Left lobe of liver (tissue), 2 donors: Measurements from ENCODE around the gene RAB3C. TPM values are rescaled to one million over a fixed set of nuclear protein-coding genes. Genes with fewer than 3 reads are reported as not detected.
A peak's percentile ranks its signal among the peaks of the same experiment; 100 is the strongest.

Experiments used
- ATAC-seq: fragments of 200-7000 bp; cut with Tn5 transposase; one replicate; pipeline ENCODE4 v1.9.1; 2020; ENCODE audit warnings: mild to moderate bottlenecking, moderate library complexity
- DNase-seq: peaks from one replicate; pipeline ENCODE4 v3.0.0-alpha.2; 2020; ENCODE audit warnings: low spot score
- total RNA-seq: library from RNA; stranded (reverse); gene quantifications from one replicate; pipeline ENCODE4 v1.2.1, GENCODE V29; 2021
- donor health status: DM: no; HTN: no; CAD: no; lungs with moderate emphysema.
- donor health status: DM: no; HTN: yes; CAD: no.

The RAB3C gene
- total RNA-seq, 1 donor from 2014 or later: 0.38 TPM

GRCh38 chr5:58763390-58763789 is 180.5 kb downstream of the RAB3C start:
- DNase-seq: no peak
- ATAC-seq: no peak

GRCh38 chr5:58764199-58764598 is 181.3 kb downstream of the RAB3C start:
- ATAC-seq (peak; percentile 53), DNase-seq (no peak)

- DNase-seq (no peak), ATAC-seq (peak; percentile 79)
These were observed 182.2 kb downstream of the RAB3C start for GRCh38 chr5:58765058-58765457.

GRCh38 chr5:58767104-58767503 is 184.2 kb downstream of the RAB3C start:
- DNase-seq: no peak
- no peak for ATAC-seq

- no peak for DNase-seq
These were observed 187.3 kb downstream of the RAB3C start for GRCh38 chr5:58770136-58770535.

GRCh38 chr5:58771796-58772195 is 188.9 kb downstream of the RAB3C start:
- ATAC-seq (no peak), DNase-seq (no peak)

More at GRCh38 chr5:58770136-58770535, 187.3 kb downstream of the RAB3C start:
- ATAC-seq: no peak

- DNase-seq (peak; percentile 74), ATAC-seq (peak; percentile 88)
These were observed 191.0 kb downstream of the RAB3C start for GRCh38 chr5:58773744-58774441.

GRCh38 chr5:58774937-58775336 is 192.1 kb downstream of the RAB3C start:
- DNase-seq (no peak), ATAC-seq (no peak)

- no peak for DNase-seq
- no peak for ATAC-seq
These were observed 192.9 kb downstream of the RAB3C start for GRCh38 chr5:58775701-58776262.

GRCh38 chr5:58776559-58776958 is 193.7 kb downstream of the RAB3C start:
- no peak for ATAC-seq
- no peak for DNase-seq

- ATAC-seq (no peak), DNase-seq (no peak)
These were observed 196.0 kb downstream of the RAB3C start for GRCh38 chr5:58778888-58779287.

- DNase-seq: no peak
- ATAC-seq: no peak
These were observed 203.2 kb downstream of the RAB3C start for GRCh38 chr5:58786035-58786434.

GRCh38 chr5:58786711-58787303 is 203.9 kb downstream of the RAB3C start:
- DNase-seq: no peak
- no peak for ATAC-seq

- no peak for DNase-seq
- ATAC-seq: no peak
These were observed 205.1 kb downstream of the RAB3C start for GRCh38 chr5:58787987-58788386.

GRCh38 chr5:58793888-58794657 is 211.2 kb downstream of the RAB3C start:
- DNase-seq (no peak), ATAC-seq (no peak)

- DNase-seq (no peak), ATAC-seq (no peak)
These were observed 212.0 kb downstream of the RAB3C start for GRCh38 chr5:58794875-58795274.

- peak; percentile 76 for ATAC-seq
- DNase-seq: no peak
These were observed 212.5 kb downstream of the RAB3C start for GRCh38 chr5:58795327-58795726.

GRCh38 chr5:58797021-58797420 is 214.1 kb downstream of the RAB3C start:
- DNase-seq: no peak
- no peak for ATAC-seq

- ATAC-seq (no peak), DNase-seq (no peak)
These were observed 217.5 kb downstream of the RAB3C start for GRCh38 chr5:58800356-58800755.

GRCh38 chr5:58800861-58801540 is 218.1 kb downstream of the RAB3C start:
- ATAC-seq (no peak), DNase-seq (no peak)

- ATAC-seq (no peak), DNase-seq (no peak)
These were observed 220.2 kb downstream of the RAB3C start for GRCh38 chr5:58803056-58803455.
